ENCODE measurements around the gene TWSG1. TPM values are rescaled to one million over a fixed set of nuclear protein-coding genes. Genes with fewer than 3 reads are reported as not detected.
"Not testable (repeated sequence)": the region's sequence is repeated elsewhere in the genome, so short reads cannot be mapped to it uniquely, and the experiment has no call there.

The TWSG1 gene
- total RNA-seq, 4 donors from 2014 or later, result 10.7 to 45.2 (median 22.6) TPM

DNA sequence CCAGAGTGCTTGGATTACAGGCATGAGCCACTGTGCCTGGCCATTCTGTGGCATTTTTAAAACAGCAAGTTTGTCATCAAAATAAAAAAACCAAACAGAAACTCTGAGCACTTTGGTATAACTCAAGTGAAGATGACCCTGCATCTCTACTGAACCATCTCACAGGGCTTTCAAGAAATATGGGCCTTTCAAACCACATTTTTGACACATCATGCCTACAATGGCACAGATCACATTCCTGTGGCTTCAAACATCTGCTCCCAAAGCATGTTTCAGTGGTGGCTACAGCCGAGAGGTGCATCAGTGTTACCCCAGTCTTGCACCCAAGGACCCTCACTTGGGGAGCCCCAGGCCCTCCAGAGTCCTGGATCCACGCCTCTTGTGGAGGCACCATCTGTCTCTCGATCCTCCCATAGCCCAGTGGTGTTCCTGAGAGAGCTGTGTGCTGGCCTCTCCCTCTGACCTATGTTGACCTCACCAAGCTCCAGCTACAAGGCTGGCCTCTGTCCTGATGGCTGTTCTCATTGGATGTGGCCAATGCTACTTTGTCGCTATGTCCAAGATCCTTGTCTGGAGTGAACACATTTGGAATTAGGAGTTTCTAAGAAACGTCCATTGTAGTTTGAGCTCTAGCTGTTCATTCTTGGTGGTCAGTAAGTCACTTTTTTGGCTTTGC, 85.5 kb downstream of the TWSG1 start:
- Histone ChIP-seq H3K27me3 (no peaks in the 10 kb centered on the region), H3K27ac (no peak overlapping the region), H3K9me3 (no peaks in the 10 kb centered on the region), H3K4me3 (no peak overlapping the region), H3K4me1 (peaks cover 6 to 45% (median 19%) of the 10 kb centered on the region in 3 donors), H3K36me3 (no peaks in the 10 kb centered on the region)
- no peak for TF ChIP-seq POLR2A (IDR thresholded peaks at IDR 0.05)
- TF ChIP-seq, protein P1, sequence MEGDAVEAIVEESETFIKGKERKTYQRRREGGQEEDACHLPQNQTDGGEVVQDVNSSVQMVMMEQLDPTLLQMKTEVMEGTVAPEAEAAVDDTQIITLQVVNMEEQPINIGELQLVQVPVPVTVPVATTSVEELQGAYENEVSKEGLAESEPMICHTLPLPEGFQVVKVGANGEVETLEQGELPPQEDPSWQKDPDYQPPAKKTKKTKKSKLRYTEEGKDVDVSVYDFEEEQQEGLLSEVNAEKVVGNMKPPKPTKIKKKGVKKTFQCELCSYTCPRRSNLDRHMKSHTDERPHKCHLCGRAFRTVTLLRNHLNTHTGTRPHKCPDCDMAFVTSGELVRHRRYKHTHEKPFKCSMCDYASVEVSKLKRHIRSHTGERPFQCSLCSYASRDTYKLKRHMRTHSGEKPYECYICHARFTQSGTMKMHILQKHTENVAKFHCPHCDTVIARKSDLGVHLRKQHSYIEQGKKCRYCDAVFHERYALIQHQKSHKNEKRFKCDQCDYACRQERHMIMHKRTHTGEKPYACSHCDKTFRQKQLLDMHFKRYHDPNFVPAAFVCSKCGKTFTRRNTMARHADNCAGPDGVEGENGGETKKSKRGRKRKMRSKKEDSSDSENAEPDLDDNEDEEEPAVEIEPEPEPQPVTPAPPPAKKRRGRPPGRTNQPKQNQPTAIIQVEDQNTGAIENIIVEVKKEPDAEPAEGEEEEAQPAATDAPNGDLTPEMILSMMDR (IDR thresholded peaks at IDR 0.05), result no peak
- 43 to 89% methylated on average over 2 to 5 of the region's 5 CpGs for WGBS, 2 donors
- intact Hi-C loops (cut with DNase I), result no loop called here
- no peak for DNase-seq

DNA sequence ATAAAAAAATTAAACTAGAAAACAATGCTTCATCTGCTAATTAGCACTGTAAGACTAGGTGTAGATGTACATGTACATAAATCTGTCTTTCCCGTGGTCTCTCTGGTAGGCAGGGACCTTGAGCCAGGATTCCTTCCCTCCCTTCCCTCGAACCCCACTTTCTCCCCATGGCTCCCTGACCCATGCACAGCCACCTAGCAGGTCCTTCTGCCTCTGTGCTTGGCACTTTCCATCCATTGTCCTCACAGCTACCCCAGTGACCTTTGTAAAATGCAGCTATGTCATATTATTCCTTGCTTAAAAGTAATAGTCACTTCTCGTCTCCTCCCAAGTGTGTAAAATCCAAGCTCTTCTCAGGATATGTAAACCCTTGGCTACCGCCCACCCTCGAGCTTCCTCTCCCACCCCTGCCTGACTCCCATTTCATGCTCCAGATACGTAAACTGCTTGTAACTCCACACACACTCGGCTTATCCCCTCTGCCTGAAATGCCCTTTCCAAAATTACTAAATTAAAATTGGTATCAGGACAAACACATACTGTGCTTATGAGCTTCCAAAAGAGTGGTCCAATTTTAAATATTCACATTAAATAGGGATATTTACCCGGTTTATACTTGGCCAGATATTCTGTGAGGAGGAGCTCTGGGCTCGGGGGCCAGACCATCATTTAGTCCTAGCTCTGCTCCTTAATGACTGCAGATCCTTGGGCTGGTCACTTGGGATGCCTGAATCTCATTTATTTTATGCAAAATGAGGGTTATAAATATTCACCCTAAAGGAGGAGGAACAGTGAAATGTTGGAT, 86.7 kb downstream of the TWSG1 start:
- Histone ChIP-seq H3K36me3 (no peaks in the 10 kb centered on the region), H3K27ac (no peak overlapping the region), H3K4me1 (peaks cover 6 to 45% (median 19%) of the 10 kb centered on the region in 3 donors), H3K9me3 (no peaks in the 10 kb centered on the region), H3K4me3 (no peak overlapping the region), H3K27me3 (no peaks in the 10 kb centered on the region)
- WGBS, 2 donors, result 84 to 89% methylated on average over 9 of the region's 9 CpGs
- DNase-seq, result no peak
- TF ChIP-seq, protein P1 (IDR thresholded peaks at IDR 0.05), result no peak
- no peak for TF ChIP-seq POLR2A (IDR thresholded peaks at IDR 0.05)
- intact Hi-C loops (cut with DNase I), result no loop called here

DNA sequence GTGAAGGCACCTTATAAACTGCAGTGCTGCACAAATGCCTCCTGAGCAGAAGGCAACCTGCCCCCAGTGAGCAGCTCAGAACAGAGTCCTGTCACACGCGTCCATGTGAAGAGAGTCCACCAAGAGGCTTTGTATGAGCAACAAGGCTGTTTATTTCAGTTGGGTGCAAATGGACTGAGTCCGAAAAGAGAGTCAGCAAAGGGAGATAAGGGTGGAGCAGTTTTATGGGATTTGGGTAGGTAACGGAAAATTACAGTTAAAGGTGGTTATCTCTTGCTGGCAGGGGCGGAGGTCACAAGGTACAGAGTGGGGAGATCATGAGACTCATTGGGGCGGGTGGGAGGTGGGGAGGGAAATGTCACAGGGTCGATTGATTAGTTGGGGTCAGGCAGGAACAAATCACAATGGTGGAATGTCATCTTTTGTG, 87.3 kb downstream of the TWSG1 start:
- intact Hi-C loops (cut with DNase I), result no loop called here
- Histone ChIP-seq H3K27me3 (no peaks in the 10 kb centered on the region), H3K36me3 (no peaks in the 10 kb centered on the region), H3K27ac (peak overlapping the region in 2 of 4 donors; percentile 72 to 89), H3K9me3 (no peaks in the 10 kb centered on the region), H3K4me1 (peaks cover 6 to 42% (median 18%) of the 10 kb centered on the region in 3 donors), H3K4me3 (no peak overlapping the region)
- no peak for TF ChIP-seq POLR2A (IDR thresholded peaks at IDR 0.05)
- DNase-seq, result no peak
- 83 to 89% methylated on average over 7 of the region's 7 CpGs for WGBS, 2 donors

DNA sequence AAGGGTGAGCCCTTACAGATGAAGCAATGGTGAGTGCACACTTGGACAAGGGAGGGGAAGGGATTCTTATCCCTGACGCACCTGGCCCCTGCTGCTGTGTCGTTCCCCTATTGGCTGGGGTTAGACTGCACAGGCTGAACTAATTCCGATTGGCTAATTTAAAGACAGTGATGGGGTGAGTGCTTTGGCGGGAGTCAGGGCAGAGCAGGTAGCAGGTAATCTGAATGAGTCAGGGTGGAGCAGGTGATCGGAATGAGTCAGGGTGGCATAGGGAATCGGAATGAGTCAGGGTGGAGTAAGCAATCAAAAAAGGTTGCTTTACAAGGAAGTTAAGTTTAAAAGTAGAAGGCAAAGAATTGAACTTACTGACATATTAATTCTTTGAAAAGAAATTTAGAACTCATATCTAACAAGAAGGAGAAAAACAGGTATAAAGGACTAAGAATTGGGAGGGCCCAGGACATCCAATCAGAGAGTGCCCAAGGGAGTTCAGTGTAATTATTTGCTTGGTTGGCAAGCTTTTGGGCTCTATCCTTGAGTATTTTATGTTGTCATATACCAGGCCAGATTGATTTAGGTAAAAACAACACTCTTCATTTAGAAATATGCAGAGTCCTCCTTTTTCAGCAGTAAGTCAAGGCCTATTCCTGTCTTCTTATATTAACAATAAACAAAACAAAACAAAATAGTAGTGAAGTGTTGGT, 88.4 kb downstream of the TWSG1 start:
- Histone ChIP-seq H3K27me3 (no peaks in the 10 kb centered on the region), H3K4me1 (peaks cover 6 to 42% (median 8%) of the 10 kb centered on the region in 3 donors), H3K27ac (peak overlapping the region; percentile 37 to 89 (median 83)), H3K4me3 (no peak overlapping the region), H3K36me3 (no peaks in the 10 kb centered on the region), H3K9me3 (no peaks in the 10 kb centered on the region)
- TF ChIP-seq, protein P1 (IDR thresholded peaks at IDR 0.05), result no peak
- no peak for TF ChIP-seq POLR2A (IDR thresholded peaks at IDR 0.05)
- intact Hi-C loops (cut with DNase I), result no loop called here
- WGBS, 2 donors, result 49 to 57% methylated on average over 6 of the region's 6 CpGs
- no peak for DNase-seq

DNA sequence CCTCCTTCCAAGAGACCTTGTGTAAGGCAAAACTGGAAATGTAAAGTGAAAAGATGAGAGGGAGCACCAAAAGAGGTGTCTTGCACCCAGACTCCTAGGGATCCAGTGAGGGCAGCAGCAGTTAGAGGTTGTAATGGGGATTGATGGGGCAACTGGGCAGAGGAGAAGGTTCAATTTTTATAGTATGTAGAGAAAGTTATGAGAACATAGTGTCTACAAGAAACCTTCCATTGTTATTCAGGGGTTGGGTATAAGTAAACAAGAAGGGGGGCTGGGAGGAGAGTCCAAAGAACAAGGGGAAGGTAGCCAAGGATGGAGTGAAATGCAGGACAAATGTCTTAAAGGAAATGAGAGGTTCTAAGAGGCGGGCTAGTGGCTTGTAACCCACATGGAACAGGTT, 89.1 kb downstream of the TWSG1 start:
- H3K4me3 ChIP-seq; intact Hi-C loops (cut with DNase I); H3K27me3 ChIP-seq; H3K36me3 ChIP-seq; H3K9me3 ChIP-seq; DNase-seq: not testable (repeated sequence)
- H3K4me1 ChIP-seq, result peaks cover 1 to 42% (median 8%) of the 10 kb centered on the region in 3 donors
- peak overlapping the region; percentile 37 to 89 (median 83) for H3K27ac ChIP-seq
- 82 to 96% methylated on average over 1 of the region's 1 CpG for WGBS, 2 donors

DNA sequence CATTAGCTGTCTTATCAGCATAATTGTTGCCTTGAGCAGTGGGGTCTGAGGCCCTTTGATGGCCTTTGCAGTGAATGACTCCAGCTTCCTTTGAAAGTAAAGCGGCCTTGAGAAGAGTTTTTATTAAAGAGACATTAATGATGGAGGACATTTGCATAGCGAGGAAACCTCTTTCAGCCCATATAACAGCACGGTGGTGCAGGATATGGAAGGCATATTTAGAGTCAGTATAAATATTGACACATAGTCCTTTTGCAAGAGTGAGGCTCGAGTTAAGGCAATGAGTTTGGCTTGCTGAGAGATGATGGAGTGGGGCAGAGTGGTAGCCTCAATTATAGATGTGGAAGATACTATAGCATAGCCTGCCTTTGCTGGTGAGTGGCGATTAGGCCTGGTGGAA, 89.7 kb downstream of the TWSG1 start:
- intact Hi-C loops (cut with DNase I); DNase-seq; H3K9me3 ChIP-seq; H3K4me3 ChIP-seq; H3K36me3 ChIP-seq; H3K27me3 ChIP-seq: not testable (repeated sequence)
- peak overlapping the region in 3 of 4 donors; percentile 79 to 89 (median 87) for H3K27ac ChIP-seq
- peaks cover 0 to 43% (median 12%) of the 10 kb centered on the region in 3 donors for H3K4me1 ChIP-seq
- 86 to 88% methylated on average over 5 of the region's 5 CpGs for WGBS, 2 donors

Data from esophagus squamous epithelium (tissue), 5 donors.